Measurements from ENCODE around the gene IQUB. TPM values are rescaled to one million over a fixed set of nuclear protein-coding genes. Genes with fewer than 3 reads are reported as not detected.

The IQUB gene
- total RNA-seq, 1 donor from 2014 or later = 2.0 TPM

DNA sequence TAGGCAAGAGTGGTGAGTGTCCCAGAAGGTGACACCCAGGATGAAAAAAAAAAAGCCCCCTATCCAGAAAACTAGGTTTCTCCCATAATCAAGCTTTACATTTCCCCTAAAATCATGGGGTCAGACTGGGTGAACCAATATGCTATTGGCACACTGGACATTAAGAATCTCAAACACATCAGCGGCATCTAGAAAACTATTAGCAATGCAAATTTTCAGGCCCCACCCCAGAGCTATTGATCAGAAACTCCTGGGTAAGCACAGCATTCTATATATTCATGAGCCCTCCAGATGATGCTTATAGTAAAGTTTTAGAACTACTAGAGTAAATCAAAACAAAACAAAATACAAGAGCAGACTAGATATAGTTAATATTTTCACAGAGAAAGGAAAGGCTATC is 36.4 kb downstream of the IQUB start:
- Mint-ChIP-seq H3K4me3 (ENCODE audit: low read depth) (no peak overlapping the region), H3K36me3 (ENCODE audit: insufficient read depth) (no peaks in the 10 kb centered on the region), H3K27ac (no peak overlapping the region), H3K9me3 (ENCODE audit: low read depth) (no peaks in the 10 kb centered on the region), H3K4me1 (ENCODE audit: low read depth) (no peaks in the 10 kb centered on the region), H3K27me3 (no peaks in the 10 kb centered on the region)
- no peak for DNase-seq (ENCODE audit: low spot score, unreplicated experiment)
- TF ChIP-seq, protein P1, sequence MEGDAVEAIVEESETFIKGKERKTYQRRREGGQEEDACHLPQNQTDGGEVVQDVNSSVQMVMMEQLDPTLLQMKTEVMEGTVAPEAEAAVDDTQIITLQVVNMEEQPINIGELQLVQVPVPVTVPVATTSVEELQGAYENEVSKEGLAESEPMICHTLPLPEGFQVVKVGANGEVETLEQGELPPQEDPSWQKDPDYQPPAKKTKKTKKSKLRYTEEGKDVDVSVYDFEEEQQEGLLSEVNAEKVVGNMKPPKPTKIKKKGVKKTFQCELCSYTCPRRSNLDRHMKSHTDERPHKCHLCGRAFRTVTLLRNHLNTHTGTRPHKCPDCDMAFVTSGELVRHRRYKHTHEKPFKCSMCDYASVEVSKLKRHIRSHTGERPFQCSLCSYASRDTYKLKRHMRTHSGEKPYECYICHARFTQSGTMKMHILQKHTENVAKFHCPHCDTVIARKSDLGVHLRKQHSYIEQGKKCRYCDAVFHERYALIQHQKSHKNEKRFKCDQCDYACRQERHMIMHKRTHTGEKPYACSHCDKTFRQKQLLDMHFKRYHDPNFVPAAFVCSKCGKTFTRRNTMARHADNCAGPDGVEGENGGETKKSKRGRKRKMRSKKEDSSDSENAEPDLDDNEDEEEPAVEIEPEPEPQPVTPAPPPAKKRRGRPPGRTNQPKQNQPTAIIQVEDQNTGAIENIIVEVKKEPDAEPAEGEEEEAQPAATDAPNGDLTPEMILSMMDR (IDR thresholded peaks at IDR 0.05; ENCODE audit: unreplicated experiment) = no peak

DNA sequence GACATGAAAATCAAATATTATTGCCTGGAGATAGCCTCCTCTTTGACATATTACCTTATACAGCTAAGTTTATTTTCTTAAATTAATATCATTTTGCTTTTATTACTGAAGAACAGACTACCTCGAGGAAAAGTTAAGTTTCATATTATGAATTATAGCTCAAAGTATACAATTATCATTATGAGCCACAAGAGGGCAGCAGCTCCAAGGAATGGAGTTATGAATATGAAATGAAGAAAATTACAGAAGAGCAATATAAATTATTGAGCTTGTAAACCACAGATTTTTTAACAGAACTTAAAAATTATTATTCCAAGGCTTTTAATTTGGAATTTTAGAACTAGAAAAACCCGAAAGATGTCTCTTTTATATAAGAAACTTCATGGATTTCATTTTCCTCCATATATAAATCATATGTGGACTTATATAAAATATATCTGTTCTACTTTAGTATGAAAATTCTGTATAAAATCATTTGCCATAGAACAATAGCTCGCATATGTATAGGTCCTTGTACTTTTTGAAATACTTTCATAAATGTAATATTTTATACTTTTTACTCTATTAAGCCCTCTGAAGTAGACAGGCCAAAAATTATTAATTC is 40.1 kb downstream of the IQUB start:
- no peak for DNase-seq (ENCODE audit: low spot score, unreplicated experiment)
- Mint-ChIP-seq H3K4me1 (ENCODE audit: low read depth) (no peaks in the 10 kb centered on the region), H3K36me3 (ENCODE audit: insufficient read depth) (no peaks in the 10 kb centered on the region), H3K9me3 (ENCODE audit: low read depth) (no peaks in the 10 kb centered on the region), H3K27me3 (no peaks in the 10 kb centered on the region), H3K27ac (no peak overlapping the region), H3K4me3 (ENCODE audit: low read depth) (no peak overlapping the region)
- TF ChIP-seq, protein P1 (IDR thresholded peaks at IDR 0.05; ENCODE audit: unreplicated experiment) = peak; percentile 81

DNA sequence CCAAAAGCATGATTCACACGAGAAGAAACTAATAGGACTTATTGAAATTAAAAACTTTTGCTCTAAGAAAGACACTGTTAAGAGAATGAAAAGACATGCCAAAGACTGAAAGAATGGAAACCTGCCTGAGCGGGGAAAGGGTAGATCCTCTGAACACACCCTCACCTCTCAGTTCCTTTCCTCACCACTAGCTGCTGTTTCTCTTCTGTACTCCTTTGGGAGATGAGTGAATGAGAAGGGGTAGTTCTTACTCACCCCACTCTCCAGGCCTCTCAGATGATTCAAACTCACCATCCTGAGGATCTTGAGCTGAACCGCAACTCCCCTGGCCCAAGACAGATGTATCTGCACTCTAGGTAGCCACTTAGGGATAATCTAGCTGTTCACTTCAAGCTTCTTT is 41.9 kb downstream of the IQUB start:
- DNase-seq (ENCODE audit: low spot score, unreplicated experiment) = no peak
- no peak overlapping the region for H3K27ac Mint-ChIP-seq

DNA sequence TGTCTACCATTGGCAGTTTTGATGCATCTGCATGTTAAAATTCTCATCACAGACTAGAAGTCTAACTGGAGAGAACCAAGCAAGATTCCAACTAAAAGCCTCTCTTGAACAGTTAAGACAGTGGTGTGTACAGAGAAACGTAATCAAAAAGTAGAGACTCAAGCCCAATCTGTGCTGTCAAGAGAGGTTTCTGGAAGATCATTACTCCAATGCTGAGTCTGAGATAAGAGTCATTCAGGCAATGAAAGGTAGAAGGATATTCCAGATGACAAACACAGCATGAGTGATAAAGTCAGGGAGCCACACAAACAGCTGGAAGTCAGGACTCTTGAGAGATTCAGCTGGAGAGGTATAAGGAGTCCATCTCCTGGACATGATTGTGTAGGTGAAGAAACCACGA is 48.7 kb downstream of the IQUB start:
- H3K9me3 Mint-ChIP-seq (ENCODE audit: low read depth) = no peaks in the 10 kb centered on the region

More for the DNA sequence above, 41.9 kb downstream of the IQUB start:
- Mint-ChIP-seq H3K36me3 (ENCODE audit: insufficient read depth) (no peaks in the 10 kb centered on the region), H3K4me1 (ENCODE audit: low read depth) (no peaks in the 10 kb centered on the region), H3K27me3 (no peaks in the 10 kb centered on the region), H3K4me3 (ENCODE audit: low read depth) (no peak overlapping the region), H3K9me3 (ENCODE audit: low read depth) (no peaks in the 10 kb centered on the region)
- TF ChIP-seq, protein P1 (IDR thresholded peaks at IDR 0.05; ENCODE audit: unreplicated experiment) = peak; percentile 18

DNA sequence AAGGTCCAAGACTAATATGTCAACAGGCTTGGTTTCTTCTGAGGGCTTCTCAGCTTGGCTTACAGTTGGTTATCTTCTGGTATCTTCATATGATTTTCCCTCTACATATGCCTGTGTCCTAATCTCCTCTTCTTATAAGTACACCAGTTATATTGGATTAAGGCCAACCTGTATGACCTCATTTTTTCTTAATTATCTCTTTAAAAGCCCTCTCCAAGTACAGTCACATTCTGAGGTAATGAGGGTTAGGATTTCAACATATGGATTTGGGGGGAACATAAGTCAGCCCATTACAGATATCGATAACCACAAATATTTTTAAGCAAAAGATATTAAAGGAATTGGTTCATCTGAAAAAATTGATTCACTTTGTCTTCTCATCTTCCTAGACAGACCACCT is 49.2 kb downstream of the IQUB start:
- DNase-seq (ENCODE audit: low spot score, unreplicated experiment) = no peak
- H3K4me1 Mint-ChIP-seq (ENCODE audit: low read depth) = no peaks in the 10 kb centered on the region
- H3K27me3 Mint-ChIP-seq = no peaks in the 10 kb centered on the region
- no peaks in the 10 kb centered on the region for H3K9me3 Mint-ChIP-seq (ENCODE audit: low read depth)
- H3K4me3 Mint-ChIP-seq (ENCODE audit: low read depth) = no peak overlapping the region
- no peak overlapping the region for H3K27ac Mint-ChIP-seq
- TF ChIP-seq, protein P1 (IDR thresholded peaks at IDR 0.05; ENCODE audit: unreplicated experiment) = no peak
- no peaks in the 10 kb centered on the region for H3K36me3 Mint-ChIP-seq (ENCODE audit: insufficient read depth)

More for the DNA sequence above, 48.7 kb downstream of the IQUB start:
- H3K27me3 Mint-ChIP-seq = no peaks in the 10 kb centered on the region
- no peaks in the 10 kb centered on the region for H3K4me1 Mint-ChIP-seq (ENCODE audit: low read depth)
- DNase-seq (ENCODE audit: low spot score, unreplicated experiment) = no peak
- no peak overlapping the region for H3K27ac Mint-ChIP-seq
- no peaks in the 10 kb centered on the region for H3K36me3 Mint-ChIP-seq (ENCODE audit: insufficient read depth)
- H3K4me3 Mint-ChIP-seq (ENCODE audit: low read depth) = no peak overlapping the region
- TF ChIP-seq, protein P1 (IDR thresholded peaks at IDR 0.05; ENCODE audit: unreplicated experiment) = no peak

Data from progenitor cell of endocrine pancreas (in vitro differentiated cells).